Measurements from ENCODE around the gene B3GLCT. TPM values are rescaled to one million over a fixed set of nuclear protein-coding genes. Genes with fewer than 3 reads are reported as not detected.

The B3GLCT gene
- total and polyA plus RNA-seq, 2 of the 13 experiments (the other 11 are each of a cell fraction or from before 2014, with no cell fraction given): 2.0 to 7.1 TPM

DNA sequence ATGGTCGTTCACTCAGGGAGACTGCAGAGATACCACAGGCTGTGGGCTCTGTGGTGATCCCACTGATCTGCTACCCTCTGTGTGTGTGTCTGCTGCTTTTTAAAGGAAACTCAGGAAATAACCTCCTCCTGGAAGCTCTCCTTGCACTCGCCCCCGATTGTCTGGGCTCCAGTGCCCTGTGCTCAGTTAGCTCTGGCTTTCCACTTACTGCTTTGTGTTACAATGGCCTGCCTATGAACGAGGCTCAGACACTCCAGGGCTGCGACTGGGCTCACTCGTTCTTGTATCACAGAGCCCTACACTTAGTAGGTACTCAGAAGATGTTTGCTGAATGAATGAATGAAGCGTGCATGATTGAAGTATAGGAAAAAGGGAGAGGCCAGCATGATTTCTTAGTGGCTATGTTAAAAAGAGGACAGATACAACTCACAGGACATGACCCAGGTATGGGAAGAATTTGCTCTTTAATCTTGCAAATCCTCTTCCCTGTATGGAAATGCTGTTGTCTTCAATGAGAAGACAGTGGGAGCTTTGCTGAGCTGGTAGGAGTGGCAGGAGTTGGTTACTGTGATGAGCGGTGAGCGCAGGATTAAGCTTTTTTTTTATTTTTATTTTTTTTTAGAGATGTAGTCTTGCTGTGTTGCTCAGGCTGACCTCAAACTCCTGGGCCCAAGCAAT lies 26.4 kb downstream of the B3GLCT start:
- Histone ChIP-seq H3K79me2 (ENCODE audit: insufficient read depth, low read length) (no peaks in the 10 kb centered on the region), H3K27ac (ENCODE audit: extremely low read length, insufficient read depth, low read length) (no peak overlapping the region), H4K20me1 (ENCODE audit: insufficient read depth, low read length) (no peaks in the 10 kb centered on the region), H3K4me2 (ENCODE audit: low read depth, low read length) (no peak overlapping the region), H3K9me3 (ENCODE audit: low read length) (no peaks in the 10 kb centered on the region), H3K4me3 (replicated peaks in 1 of 3; ENCODE audit: insufficient read depth in 1 of 3, low read depth in 2 of 3, low read length in 3 of 3) (no peak overlapping the region), H2AFZ (ENCODE audit: low read length) (no peak overlapping the region), H3K27me3 (ENCODE audit: control insufficient read depth in 1 of 2, insufficient read depth in 2 of 2, low read length in 2 of 2) (no peaks in the 10 kb centered on the region), H3K4me1 (ENCODE audit: insufficient read depth, low read length) (no peaks in the 10 kb centered on the region), H3K9ac (ENCODE audit: insufficient read depth, low read depth, low read length) (no peak overlapping the region), H3K36me3 (replicated peaks in 1 of 2; ENCODE audit: control insufficient read depth in 1 of 2, insufficient read depth in 2 of 2, low read length in 2 of 2) (no peaks in the 10 kb centered on the region)
- no TSS peak for BruUV-seq (replicated peaks)
- 89% methylated on average over 9 of the region's 9 CpGs for WGBS (ENCODE audit: low lambda C conversion rate)
- ATAC-seq (no peak), FAIRE-seq (no peak), DNase-seq (ENCODE audit: low spot score) (no peak)
- ChIA-PET POLR2A (no interaction called here), CTCF (ENCODE audit: low intra/inter-chr PET ratio, low total read pairs) (no interaction called here)
- in situ Hi-C loops (cut with HindIII; ENCODE audit: extremely low pct_ligation_motif_present, low pct_unique_long_range_greater_than_20kb) (loop anchor here (25.0 kb wide), 1 partner anchor 511 kb away; the partner anchor contains the start of gene RXFP2), intact Hi-C loops (cut with micrococcal nuclease; ENCODE audit: unreplicated experiment) (no loop called here)
- no peak for TF ChIP-seq ASH2L (IDR thresholded peaks at IDR 0.05; ENCODE audit: insufficient read length, low read depth, low read length)

- no peaks in the 10 kb centered on the region for H3K36me3 ChIP-seq (replicated peaks in 1 of 2; ENCODE audit: control insufficient read depth in 1 of 2, insufficient read depth in 2 of 2, low read length in 2 of 2)
- no peak overlapping the region for H3K4me3 ChIP-seq (replicated peaks in 1 of 3; ENCODE audit: insufficient read depth in 1 of 3, low read depth in 2 of 3, low read length in 3 of 3)
- H3K9me3 ChIP-seq (ENCODE audit: low read length): no peaks in the 10 kb centered on the region
- no peaks in the 10 kb centered on the region for H4K20me1 ChIP-seq (ENCODE audit: insufficient read depth, low read length)
- ChIA-PET POLR2A (no interaction called here), CTCF (ENCODE audit: low intra/inter-chr PET ratio, low total read pairs) (no interaction called here)
- no peaks in the 10 kb centered on the region for H3K27me3 ChIP-seq (ENCODE audit: control insufficient read depth in 1 of 2, insufficient read depth in 2 of 2, low read length in 2 of 2)
- no TSS peak for BruUV-seq (replicated peaks)
- no peak overlapping the region for H3K4me2 ChIP-seq (ENCODE audit: low read depth, low read length)
- FAIRE-seq (no peak), DNase-seq (ENCODE audit: low spot score) (no peak), ATAC-seq (no peak)
- H3K27ac ChIP-seq (ENCODE audit: extremely low read length, insufficient read depth, low read length): no peak overlapping the region
- no peak overlapping the region for H3K9ac ChIP-seq (ENCODE audit: insufficient read depth, low read depth, low read length)
- H2AFZ ChIP-seq (ENCODE audit: low read length): no peak overlapping the region
- no peaks in the 10 kb centered on the region for H3K79me2 ChIP-seq (ENCODE audit: insufficient read depth, low read length)
- in situ Hi-C loops (cut with HindIII; ENCODE audit: extremely low pct_ligation_motif_present, low pct_unique_long_range_greater_than_20kb) (loop anchor here (25.0 kb wide), 1 partner anchor 510 kb away; the partner anchor contains the start of gene RXFP2), intact Hi-C loops (cut with micrococcal nuclease; ENCODE audit: unreplicated experiment) (no loop called here)
- no peaks in the 10 kb centered on the region for H3K4me1 ChIP-seq (ENCODE audit: insufficient read depth, low read length)
- no peak for TF ChIP-seq SMARCE1 (IDR thresholded peaks at IDR 0.05; ENCODE audit: borderline replicate concordance)
- no peak for TF ChIP-seq RXRB (CRISPR knock-in tag; IDR thresholded peaks at IDR 0.05; ENCODE audit: borderline replicate concordance)
- TF ChIP-seq HNRNPL (IDR thresholded peaks at IDR 0.05; ENCODE audit: low read depth, low read length): no peak
- no peak for TF ChIP-seq SATB2 (CRISPR knock-in tag; IDR thresholded peaks at IDR 0.05)
- TF ChIP-seq ZNF878 (CRISPR knock-in tag; IDR thresholded peaks at IDR 0.05): no peak
- no peak for TF ChIP-seq PAXIP1 (CRISPR knock-in tag; conservative IDR thresholded peaks at IDR 0.05)
- no peak for TF ChIP-seq ARID3A (IDR thresholded peaks at IDR 0.05; ENCODE audit: low read depth, low read length)
- TF ChIP-seq, protein P1, sequence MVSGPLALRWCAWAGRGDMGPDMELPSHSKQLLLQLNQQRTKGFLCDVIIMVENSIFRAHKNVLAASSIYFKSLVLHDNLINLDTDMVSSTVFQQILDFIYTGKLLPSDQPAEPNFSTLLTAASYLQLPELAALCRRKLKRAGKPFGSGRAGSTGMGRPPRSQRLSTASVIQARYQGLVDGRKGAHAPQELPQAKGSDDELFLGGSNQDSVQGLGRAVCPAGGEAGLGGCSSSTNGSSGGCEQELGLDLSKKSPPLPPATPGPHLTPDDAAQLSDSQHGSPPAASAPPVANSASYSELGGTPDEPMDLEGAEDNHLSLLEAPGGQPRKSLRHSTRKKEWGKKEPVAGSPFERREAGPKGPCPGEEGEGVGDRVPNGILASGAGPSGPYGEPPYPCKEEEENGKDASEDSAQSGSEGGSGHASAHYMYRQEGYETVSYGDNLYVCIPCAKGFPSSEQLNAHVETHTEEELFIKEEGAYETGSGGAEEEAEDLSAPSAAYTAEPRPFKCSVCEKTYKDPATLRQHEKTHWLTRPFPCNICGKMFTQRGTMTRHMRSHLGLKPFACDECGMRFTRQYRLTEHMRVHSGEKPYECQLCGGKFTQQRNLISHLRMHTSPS (CRISPR knock-in tag; IDR thresholded peaks at IDR 0.05; ENCODE audit: low read depth): no peak
- no peak for TF ChIP-seq GTF3A (CRISPR knock-in tag; conservative IDR thresholded peaks at IDR 0.05)
- TF ChIP-seq YY1 (IDR thresholded peaks at IDR 0.05; ENCODE audit: insufficient read depth, insufficient replicate concordance, low read depth, low read length): no peak
These were observed 27.3 kb downstream of the B3GLCT start for GRCh38 chr13:31227063-31227462.
